HepG2 (cell line): Measurements from ENCODE around the gene SCRT2. TPM values are rescaled to one million over a fixed set of nuclear protein-coding genes. Genes with fewer than 3 reads are reported as not detected.

ENCODE experiments used
- CBX5 ChIP-seq: sonication (generic); formaldehyde crosslinking; IDR thresholded peaks from 2 replicates; pipeline ENCODE4 v1.4.0; 2020; ENCODE audit warnings: missing genetic modification reagents, borderline replicate concordance
- CEBPB ChIP-seq: IDR thresholded peaks from 2 replicates; pipeline ENCODE4 v1.6.1; 2011; ENCODE audit warnings: low read depth, low read length, improper control_type of control experiment, borderline replicate concordance
- DRAP1 ChIP-seq: IDR thresholded peaks from 2 replicates; pipeline ENCODE4 v1.6.1; 2016; ENCODE audit warnings: missing genetic modification reagents, missing compliant biosample characterization
- ETV5 ChIP-seq: IDR thresholded peaks from 2 replicates; pipeline ENCODE4 v1.6.1; 2018; ENCODE audit warnings: missing biosample characterization, missing genetic modification reagents, inconsistent platforms, borderline replicate concordance
- GZF1 ChIP-seq: sonication (generic); formaldehyde crosslinking; IDR thresholded peaks from 2 replicates; pipeline ENCODE4 v1.5.1; 2020; ENCODE audit warnings: mild to moderate bottlenecking, missing genetic modification reagents
- NBN ChIP-seq: fragments of 450-650 bp; conservative IDR thresholded peaks from 2 replicates; pipeline ENCODE4 v1.6.1; 2017
- PBX2 ChIP-seq: IDR thresholded peaks from 2 replicates; pipeline ENCODE4 v1.6.1; 2016; ENCODE audit warnings: control low read depth
- PCBP2 ChIP-seq: fragments of 200-400 bp; formaldehyde crosslinking; optimal IDR thresholded peaks from 2 replicates; pipeline ENCODE3; 2018; ENCODE audit warnings: low read length, low read depth; ENCODE audit not compliant: poor library complexity, severe bottlenecking
- POLR2AphosphoS5 ChIP-seq: IDR thresholded peaks from 2 replicates; pipeline ENCODE4 v1.6.1; 2012; ENCODE audit warnings: low read depth, low read length
- SALL1 ChIP-seq: sonication (generic); formaldehyde crosslinking; IDR thresholded peaks from 2 replicates; pipeline ENCODE4 v1.8.0; 2022; ENCODE audit warnings: mild to moderate bottlenecking, missing genetic modification reagents
- SMAD9 ChIP-seq: sonication (generic); formaldehyde crosslinking; IDR thresholded peaks from 2 replicates; pipeline ENCODE4 v1.5.1; 2020; ENCODE audit warnings: mild to moderate bottlenecking, missing genetic modification reagents
- SMC3 ChIP-seq: IDR thresholded peaks from 2 replicates; pipeline ENCODE4 v1.6.1; 2011; ENCODE audit warnings: low read length, improper control_type of control experiment
- ZFP41 ChIP-seq: sonication (generic); formaldehyde crosslinking; IDR thresholded peaks from 2 replicates; pipeline ENCODE4 v1.4.0; 2020; ENCODE audit warnings: mild to moderate bottlenecking, missing genetic modification reagents, borderline replicate concordance
- ZFX ChIP-seq: sonication (generic); formaldehyde crosslinking; IDR thresholded peaks from 2 replicates; pipeline ENCODE4 v1.4.0; 2020; ENCODE audit warnings: mild to moderate bottlenecking, low read depth, missing genetic modification reagents, moderate library complexity
- ZKSCAN1 ChIP-seq: fragments of 150-350 bp; IDR thresholded peaks from 2 replicates; pipeline ENCODE4 v1.6.1; 2014; ENCODE audit warnings: low read length
- ZMYM3 ChIP-seq: sonication (generic); formaldehyde crosslinking; IDR thresholded peaks from 2 replicates; pipeline ENCODE4 v1.5.1; 2020; ENCODE audit warnings: mild to moderate bottlenecking, missing genetic modification reagents
- ZNF354B ChIP-seq: sonication (generic); formaldehyde crosslinking; IDR thresholded peaks from 2 replicates; pipeline ENCODE4 v1.8.0; 2022; ENCODE audit warnings: mild to moderate bottlenecking, missing genetic modification reagents
- ZNF383 ChIP-seq: sonication (generic); formaldehyde crosslinking; IDR thresholded peaks from 2 replicates; pipeline ENCODE4 v1.4.0; 2020; ENCODE audit warnings: missing genetic modification reagents, mild to moderate bottlenecking, borderline replicate concordance
- ZNF709 ChIP-seq: sonication (generic); formaldehyde crosslinking; IDR thresholded peaks from 2 replicates; pipeline ENCODE4 v1.5.0; 2020; ENCODE audit warnings: mild to moderate bottlenecking, missing genetic modification reagents
- ZSCAN30 ChIP-seq: sonication (generic); formaldehyde crosslinking; IDR thresholded peaks from 2 replicates; pipeline ENCODE4 v1.5.0; 2020; ENCODE audit warnings: mild to moderate bottlenecking, missing genetic modification reagents
- polyA plus RNA-seq, 8 experiments: library from polyadenylated mRNA; depleted of rRNA in 3 of 8; stranded (reverse) in 7 of 8; unstranded in 1 of 8; fragments of >200 nt; fragmentation: Illumina TruSeq in 4 of 8; extraction: Trizol in 4 of 8; gene quantifications; 2 replicates each; pipeline versions ENCODE4 v1.2.1 to v1.2.3, GENCODE V29; 2011 to 2016; ENCODE audit warnings: low read depth in 4 of 8, missing spikeins in 1 of 8, mixed read lengths in 1 of 8; ENCODE audit not compliant: insufficient read depth in 1 of 8
- total RNA-seq, 5 experiments: library from RNA; depleted of rRNA; stranded (reverse); fragments of >200 nt; fragmentation: Illumina TruSeq; extraction: Trizol; gene quantifications; 2 replicates each; pipeline ENCODE4 v1.2.3, GENCODE V29; 2016; ENCODE audit warnings: low read depth in 1 of 5
- TF ChIP-seq, protein P1 (sequence below): IDR thresholded peaks from 2 replicates; pipeline ENCODE4 v1.6.1; 2016
- TF ChIP-seq, protein P2 (sequence below): sonication (generic); formaldehyde crosslinking; IDR thresholded peaks from 2 replicates; pipeline ENCODE4 v1.5.0; 2020; ENCODE audit warnings: mild to moderate bottlenecking, missing genetic modification reagents, moderate library complexity
- TF ChIP-seq, protein P3 (sequence below): sonication (generic); formaldehyde crosslinking; conservative IDR thresholded peaks from 2 replicates; pipeline ENCODE4 v1.5.0; 2020; ENCODE audit warnings: missing genetic modification reagents

SCRT2 gene
- total and polyA plus RNA-seq, 2 of the 13 experiments (the other 11 are each of a cell fraction or from before 2014, with no cell fraction given) = not detected

DNA sequence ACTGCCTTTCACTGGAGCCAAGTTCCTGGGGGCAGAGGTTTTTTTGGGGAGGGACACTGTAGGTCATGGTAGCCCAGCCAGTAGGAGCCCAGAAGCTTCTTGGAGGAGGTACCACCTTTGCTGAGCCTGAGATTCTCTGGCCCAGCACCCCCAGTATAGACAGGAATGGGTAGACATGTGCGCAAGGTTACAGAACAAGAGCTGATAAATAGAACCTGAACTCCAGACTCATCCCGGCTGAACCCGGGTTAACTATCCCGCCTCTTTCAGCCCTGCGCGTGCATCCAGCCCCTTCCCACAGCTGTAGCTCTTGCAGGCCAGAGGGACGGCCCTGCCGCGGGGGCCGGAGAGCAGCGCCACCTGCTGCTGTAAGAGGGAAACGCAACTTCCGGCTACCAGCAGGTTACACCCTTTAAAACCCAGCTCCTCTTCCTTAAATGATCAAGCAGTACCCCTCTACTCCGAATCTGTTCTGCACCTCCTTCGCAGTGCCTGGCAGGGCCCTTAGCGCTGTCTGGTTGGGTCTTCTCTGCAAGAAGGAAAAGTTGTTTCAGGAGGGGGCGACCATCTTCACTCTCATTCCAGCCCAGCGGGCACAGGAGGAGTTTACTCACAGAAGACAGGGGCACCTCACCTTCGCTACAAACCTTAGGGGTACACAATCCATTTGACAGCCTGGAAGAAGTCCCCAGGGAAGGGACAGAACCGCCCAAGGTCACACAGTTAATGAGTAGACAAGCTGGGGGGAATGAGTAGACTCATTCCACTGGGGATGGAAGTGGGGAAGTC is 30.1 kb downstream of the SCRT2 start (continued):
- TF ChIP-seq ZNF383 (no peak; the same call in 1 of the 2 replicates), ZNF709 (CRISPR knock-in tag) (peak; percentile 67; the same call in 1 of the 2 replicates), POLR2AphosphoS5 (peak; percentile 34; the same call in 1 of the 2 replicates), SALL1 (CRISPR knock-in tag) (peak; percentile 92), DRAP1 (CRISPR knock-in tag) (0 out of 2 replicates have a peak, but pooled peaks have one; percentile 42), PCBP2 (no peak), ZMYM3 (CRISPR knock-in tag) (peak; percentile 96), CEBPB (no peak), ZSCAN30 (CRISPR knock-in tag) (no peak), ZNF354B (0 out of 2 replicates have a peak, but pooled peaks have one; percentile 4), ZFP41 (CRISPR knock-in tag) (no peak; the same call in 1 of the 2 replicates), CBX5 (CRISPR knock-in tag) (peak; percentile 77), NBN (no peak), ETV5 (CRISPR knock-in tag) (peak; percentile 99), GZF1 (CRISPR knock-in tag) (no peak), PBX2 (CRISPR knock-in tag) (no peak), SMC3 (peak; percentile 74), SMAD9 (CRISPR knock-in tag) (0 out of 2 replicates have a peak, but pooled peaks have one; percentile 33), ZKSCAN1 (peak; percentile 51; the same call in 1 of the 2 replicates), ZFX (peak; percentile 88)
- TF ChIP-seq, protein P1, sequence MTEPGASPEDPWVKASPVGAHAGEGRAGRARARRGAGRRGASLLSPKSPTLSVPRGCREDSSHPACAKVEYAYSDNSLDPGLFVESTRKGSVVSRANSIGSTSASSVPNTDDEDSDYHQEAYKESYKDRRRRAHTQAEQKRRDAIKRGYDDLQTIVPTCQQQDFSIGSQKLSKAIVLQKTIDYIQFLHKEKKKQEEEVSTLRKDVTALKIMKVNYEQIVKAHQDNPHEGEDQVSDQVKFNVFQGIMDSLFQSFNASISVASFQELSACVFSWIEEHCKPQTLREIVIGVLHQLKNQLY = 0 out of 2 replicates have a peak, but pooled peaks have one; percentile 44
- TF ChIP-seq, protein P2, sequence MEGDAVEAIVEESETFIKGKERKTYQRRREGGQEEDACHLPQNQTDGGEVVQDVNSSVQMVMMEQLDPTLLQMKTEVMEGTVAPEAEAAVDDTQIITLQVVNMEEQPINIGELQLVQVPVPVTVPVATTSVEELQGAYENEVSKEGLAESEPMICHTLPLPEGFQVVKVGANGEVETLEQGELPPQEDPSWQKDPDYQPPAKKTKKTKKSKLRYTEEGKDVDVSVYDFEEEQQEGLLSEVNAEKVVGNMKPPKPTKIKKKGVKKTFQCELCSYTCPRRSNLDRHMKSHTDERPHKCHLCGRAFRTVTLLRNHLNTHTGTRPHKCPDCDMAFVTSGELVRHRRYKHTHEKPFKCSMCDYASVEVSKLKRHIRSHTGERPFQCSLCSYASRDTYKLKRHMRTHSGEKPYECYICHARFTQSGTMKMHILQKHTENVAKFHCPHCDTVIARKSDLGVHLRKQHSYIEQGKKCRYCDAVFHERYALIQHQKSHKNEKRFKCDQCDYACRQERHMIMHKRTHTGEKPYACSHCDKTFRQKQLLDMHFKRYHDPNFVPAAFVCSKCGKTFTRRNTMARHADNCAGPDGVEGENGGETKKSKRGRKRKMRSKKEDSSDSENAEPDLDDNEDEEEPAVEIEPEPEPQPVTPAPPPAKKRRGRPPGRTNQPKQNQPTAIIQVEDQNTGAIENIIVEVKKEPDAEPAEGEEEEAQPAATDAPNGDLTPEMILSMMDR (CRISPR knock-in tag) = peak; percentile 100
- TF ChIP-seq, protein P3, sequence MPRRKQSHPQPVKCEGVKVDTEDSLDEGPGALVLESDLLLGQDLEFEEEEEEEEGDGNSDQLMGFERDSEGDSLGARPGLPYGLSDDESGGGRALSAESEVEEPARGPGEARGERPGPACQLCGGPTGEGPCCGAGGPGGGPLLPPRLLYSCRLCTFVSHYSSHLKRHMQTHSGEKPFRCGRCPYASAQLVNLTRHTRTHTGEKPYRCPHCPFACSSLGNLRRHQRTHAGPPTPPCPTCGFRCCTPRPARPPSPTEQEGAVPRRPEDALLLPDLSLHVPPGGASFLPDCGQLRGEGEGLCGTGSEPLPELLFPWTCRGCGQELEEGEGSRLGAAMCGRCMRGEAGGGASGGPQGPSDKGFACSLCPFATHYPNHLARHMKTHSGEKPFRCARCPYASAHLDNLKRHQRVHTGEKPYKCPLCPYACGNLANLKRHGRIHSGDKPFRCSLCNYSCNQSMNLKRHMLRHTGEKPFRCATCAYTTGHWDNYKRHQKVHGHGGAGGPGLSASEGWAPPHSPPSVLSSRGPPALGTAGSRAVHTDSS = no peak
